HG02885 (cell line): ENCODE data around the gene ILDR2.

Experiments used
- ATAC-seq: cut with Tn5 transposase; IDR thresholded peaks from one replicate; pipeline ENCODE4 v1.9.1; 2021; ENCODE audit warnings: mild to moderate bottlenecking; ENCODE audit not compliant: unreplicated experiment, poor library complexity

The ILDR2 gene, protein sequence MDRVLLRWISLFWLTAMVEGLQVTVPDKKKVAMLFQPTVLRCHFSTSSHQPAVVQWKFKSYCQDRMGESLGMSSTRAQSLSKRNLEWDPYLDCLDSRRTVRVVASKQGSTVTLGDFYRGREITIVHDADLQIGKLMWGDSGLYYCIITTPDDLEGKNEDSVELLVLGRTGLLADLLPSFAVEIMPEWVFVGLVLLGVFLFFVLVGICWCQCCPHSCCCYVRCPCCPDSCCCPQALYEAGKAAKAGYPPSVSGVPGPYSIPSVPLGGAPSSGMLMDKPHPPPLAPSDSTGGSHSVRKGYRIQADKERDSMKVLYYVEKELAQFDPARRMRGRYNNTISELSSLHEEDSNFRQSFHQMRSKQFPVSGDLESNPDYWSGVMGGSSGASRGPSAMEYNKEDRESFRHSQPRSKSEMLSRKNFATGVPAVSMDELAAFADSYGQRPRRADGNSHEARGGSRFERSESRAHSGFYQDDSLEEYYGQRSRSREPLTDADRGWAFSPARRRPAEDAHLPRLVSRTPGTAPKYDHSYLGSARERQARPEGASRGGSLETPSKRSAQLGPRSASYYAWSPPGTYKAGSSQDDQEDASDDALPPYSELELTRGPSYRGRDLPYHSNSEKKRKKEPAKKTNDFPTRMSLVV

DNA sequence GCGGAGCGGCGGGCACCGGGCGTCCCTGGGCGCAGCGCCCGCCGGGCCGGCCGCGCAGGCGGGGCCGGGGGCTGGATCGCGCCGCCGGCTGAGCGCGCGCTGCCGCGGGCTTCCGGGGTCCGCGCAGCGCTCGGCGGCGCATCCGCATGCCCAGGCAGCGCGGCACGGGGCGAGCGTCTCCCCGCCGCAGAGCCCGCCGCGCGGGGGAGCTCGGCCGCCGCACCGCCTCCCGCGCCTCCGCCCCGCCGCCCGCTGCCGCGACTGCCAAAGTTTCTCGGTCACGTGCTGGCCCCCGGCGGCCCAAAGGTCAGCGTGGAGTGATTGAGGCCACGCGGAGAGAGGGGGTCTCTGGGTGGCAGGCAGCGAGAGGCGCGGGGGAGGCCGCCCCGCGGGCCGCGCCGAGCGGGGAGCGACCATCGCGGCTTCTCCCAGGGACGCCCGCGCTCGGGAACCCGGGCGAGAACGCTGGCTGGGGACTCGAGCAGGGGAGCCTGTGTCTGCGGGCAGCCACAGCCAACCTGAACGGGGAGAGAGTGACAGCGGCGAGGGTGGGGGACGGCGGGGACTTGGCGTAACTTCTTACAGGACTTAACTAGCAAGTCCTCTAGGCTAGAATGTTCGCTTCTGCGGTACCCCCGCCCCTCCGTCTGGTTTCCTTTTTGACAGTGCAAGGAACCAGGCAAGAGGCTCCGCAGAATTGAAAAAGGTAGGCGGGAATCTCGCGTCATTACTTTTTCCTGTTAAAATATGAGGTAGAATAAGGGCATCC lies at the start of gene ILDR2:
ILDR2 (minus strand) TSS at position 180 of the 769 bp plus-strand sequence. CDS start 272 bp downstream, outside the sequence.
- ATAC-seq: peak; percentile 65

DNA sequence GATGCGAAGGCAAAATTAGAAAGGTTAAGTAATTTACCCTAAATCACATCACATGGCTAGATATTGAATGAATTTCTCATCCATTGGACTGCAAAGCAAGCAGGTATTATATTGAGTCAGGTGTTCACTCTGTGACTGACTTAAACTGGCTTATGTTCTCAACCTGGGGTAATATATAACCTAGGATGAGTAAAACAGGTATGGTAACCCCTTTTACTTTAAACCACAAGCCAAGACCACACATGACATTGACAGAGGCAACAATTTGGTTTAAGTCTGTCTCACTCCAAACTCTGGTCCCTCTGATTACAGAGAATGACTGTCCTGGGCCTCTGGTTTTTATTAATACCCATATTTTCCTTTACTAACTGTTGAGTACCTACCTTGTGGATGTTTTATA lies 47.0 kb upstream of the ILDR2 start:
- no peak for ATAC-seq

DNA sequence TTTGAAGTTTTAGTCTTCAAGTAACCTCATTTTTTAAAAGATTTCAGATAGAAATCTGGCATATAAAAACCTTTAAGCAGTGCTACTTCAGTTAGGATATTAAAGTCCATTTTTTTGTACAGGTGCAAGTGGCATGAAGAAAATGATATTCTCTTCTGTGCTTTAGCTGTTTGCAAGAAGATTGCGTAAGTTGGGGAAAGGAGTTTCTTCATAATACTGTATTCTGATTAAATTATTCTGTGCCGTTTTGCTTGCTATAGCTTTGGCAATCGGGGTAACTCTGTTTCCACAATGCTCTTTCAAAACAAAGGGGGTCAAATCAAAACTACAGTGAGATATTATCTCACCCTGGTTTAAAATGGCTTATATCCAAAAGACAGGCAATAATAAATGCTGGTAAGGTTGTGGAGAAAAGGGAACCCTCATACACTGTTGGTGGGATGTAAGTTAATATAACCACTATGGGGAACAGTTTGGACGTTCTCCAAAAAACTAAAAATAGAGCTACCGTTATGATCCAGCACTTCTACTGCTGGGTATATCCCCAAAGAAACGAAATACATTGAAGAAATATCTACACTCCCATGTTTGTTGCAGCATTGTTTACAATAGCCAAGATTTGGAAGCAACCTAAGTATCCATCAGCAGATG lies 40.9 kb upstream of the ILDR2 start:
- no peak for ATAC-seq

DNA sequence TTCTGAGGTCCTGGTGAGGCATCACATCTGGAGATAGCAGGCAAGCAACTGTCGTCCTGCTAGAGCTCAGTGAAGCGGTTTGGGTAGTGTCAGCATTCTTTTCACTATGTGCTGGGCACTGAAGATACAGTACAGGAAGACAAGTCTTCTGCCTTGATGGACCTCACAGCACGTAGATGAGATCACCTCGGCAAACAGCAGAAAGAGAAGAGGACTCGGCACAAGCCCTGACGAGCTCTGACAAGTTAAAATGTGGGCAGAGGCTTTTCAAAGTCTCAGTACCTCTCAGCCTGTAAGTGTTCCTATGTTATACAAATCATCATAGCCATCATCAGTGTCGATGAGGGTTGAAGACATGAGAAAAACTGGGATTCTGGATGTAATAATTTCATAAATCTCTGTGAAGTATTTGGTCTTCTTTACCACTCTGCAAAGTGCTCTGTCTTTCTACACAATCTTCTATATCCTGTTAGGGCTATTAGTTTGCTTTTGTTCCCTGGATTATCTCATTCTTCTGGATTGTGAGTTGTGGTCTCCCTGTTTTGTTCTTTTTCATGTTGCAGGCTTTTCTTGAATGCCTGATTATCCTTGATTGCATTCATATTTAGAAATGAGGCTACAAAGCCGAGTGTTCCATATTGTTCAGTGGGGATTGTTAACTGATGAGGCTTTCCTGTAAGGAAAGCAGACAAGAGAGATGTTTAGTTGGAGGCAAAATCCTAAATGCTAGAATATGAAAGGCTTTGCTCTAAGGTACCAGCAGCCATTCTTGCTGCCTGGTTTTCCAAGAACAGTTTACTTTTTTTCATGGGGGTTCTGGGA lies 38.0 kb upstream of the ILDR2 start:
- ATAC-seq: no peak

DNA sequence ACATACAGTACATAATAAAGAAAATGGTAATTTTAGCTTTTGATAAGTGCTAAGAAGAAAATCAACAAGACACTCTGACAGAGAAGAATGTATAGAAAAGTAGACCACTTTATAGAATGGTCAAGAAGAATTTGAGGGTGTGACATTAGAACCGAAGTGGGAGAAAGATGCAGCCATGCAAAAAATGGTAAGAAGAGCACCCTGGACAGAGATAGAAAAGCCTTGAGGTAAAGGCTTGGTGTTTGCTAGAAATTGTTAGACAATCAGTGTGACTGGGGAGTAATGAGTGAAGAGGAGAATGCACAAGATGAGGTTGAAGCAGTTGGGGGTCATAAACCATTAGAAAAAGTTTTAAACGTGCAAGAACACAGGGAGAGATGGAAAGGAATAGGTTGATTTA lies 37.2 kb upstream of the ILDR2 start:
- no peak for ATAC-seq

DNA sequence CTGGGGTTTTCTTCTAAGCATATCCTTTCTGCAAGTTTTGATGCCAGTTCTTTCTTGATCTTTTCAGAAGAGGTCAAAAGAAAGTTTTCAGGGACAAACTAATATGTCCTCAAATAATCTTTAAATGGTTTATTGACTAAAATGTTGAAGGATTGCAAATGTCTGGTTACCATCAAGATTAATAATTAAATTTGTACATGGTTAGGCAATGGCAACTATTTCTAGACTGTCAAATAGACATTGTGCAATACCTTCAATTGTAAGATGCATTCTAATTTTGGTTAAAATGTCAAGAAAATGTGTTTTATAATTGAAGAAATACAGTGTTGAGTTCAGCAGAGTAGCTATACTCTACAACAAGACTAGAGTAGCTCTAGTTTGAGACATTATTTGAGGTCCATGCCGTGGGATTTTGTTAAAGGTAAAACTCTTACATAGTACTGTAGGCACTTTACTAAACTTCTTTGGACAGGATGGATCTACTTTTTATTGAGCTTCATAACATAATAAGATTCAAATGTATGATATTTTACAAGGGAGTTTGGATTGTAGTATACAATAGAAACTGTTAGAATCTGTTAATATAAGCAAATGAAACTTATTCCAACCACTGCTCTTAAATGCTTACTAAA lies 36.3 kb upstream of the ILDR2 start:
- no peak for ATAC-seq

DNA sequence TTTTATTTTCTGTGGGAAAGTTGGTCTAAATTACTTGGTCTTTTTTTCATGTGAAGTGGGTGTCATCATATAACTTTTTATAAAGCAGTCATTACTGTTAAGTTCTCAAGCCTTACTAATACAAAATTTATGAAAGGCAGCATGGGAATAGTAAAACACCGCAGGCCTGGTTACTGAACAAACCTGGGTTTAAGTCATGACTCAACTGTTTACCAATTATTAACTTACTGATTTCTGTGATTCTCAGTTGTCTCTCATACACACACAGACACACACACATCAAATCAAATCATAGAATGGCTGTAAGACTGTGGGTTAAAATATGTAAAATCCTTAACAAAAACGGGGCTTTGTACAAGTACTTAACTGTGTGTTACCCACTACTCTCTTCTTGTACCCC lies 28.4 kb upstream of the ILDR2 start:
- no peak for ATAC-seq

DNA sequence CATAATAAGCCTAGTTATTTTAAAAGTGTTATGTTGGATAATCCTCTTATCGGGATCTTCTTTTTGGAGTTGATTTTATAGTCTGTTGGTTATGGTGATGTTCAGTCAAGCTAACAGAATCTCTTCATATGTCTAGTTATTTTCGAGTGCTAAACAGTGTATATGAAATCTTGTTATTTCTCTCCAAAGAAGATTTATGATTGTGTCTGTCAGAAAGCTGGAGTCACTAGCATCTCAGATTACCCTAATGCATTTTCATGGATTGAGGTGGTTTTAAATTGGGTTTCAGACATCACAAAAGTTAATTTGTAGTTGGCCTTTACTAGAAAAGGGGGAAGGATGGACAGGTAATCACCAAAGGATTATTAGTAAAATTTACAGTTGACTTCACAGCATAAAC lies 27.0 kb upstream of the ILDR2 start:
- no peak for ATAC-seq

DNA sequence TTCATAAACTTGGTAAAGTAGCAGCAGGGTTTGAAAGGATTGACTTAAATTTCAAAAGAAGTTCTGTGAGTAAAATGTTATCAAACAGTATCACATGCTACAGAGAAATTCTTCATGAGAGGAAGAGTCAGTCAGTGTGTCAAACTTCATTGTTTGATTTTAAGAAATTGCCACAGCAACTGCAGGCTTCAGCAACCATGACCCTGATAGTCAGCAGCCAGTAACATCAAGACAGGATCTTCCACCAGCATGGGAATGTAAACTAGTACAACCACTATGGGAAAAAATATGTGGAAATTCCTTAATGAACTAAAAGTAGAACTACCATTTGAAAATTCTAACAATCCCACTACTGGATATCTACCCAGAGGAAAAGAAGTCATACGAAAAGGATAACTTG lies 25.2 kb upstream of the ILDR2 start:
- no peak for ATAC-seq

DNA sequence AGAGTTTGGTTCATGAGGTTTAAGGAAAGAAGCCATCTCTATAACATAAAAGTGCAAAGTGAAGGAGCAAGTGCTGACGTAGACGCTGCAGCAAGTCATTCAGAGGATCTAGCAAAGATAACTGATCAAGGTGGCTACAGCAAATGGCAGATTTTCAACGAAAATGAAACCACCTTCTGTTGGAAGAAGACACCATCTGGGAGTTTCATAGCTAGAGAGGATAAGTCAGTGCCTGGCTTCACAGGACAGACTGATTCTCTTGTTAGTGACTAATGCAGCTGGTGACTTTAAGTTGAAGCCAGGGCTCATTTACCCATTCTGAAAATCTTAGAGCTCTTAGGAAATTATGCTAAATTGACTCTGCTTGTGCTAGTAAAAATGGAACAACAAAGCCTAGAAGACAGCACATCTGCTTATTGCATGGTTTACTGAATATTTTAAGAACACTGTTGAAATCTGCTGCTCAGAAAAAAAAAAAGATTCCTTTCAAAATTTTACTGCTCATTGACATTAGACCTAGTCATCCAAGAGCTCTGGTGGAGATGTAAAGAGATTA lies 24.2 kb upstream of the ILDR2 start:
- no peak for ATAC-seq

DNA sequence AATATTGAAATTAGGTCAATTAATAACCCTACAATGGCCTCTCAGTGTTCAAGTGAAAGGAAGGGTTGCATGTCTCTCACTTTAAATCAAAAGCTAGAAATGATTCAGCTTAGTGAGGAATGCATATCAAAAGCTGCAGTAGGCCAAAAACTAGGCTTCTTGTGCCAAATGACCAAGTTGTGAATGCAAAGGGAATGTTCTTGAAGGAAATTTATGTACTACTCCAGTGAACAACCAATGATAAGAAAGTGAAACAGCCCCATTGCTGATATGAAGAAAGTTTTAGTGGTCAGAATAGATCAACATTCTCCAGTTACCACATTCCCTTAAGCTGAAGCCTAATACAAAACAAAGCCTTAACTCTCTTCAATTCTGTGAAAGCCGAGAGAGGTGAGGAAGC lies 23.7 kb upstream of the ILDR2 start:
- no peak for ATAC-seq

DNA sequence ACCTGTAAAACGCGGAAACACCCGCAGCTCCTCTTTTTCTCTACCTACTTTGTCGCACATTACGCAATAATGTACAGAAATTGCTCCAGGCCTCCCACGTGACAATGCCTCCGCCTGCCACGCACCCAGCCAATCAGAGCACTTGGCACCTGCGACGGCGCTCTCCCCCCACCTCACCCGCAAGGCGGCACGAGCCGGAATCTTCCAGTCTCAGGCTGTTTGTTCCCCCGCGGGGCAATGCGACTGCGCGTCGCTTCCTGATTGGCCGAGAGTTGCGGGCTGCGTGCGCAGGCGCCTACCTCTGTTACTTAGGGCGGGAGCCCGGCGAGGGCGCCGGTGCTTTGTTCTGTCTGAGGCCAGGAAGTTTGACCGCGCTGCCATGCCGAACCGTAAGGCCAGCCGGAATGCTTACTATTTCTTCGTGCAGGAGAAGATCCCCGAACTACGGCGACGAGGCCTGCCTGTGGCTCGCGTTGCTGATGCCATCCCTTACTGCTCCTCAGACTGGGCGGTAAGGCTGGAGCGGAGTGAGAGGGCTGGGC lies 13.7 kb upstream of the ILDR2 start, which contains the start of gene MAEL:
MAEL (plus strand) TSS at position 307 of the 542 bp plus-strand sequence; CDS start at position 380, 73 bp downstream.
- ATAC-seq: no peak

DNA sequence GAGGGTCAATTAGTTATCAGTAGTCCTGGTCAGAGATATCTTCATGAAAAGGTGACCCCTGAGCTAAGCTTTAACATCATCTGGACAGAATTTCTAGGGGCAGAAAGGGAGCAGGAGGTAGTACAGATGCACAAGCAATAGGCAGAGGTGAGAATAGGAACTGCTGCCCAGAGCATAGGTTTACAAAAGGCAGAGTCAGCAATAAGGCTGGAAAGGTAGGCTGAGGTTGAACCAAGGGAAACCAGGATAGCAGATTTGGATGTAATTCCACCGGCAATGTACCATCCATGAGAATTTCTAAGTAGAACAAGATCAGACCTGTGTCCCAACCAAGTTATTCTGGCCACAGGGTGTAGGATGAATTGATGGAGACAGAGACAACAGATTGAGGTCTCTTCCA lies 6.2 kb upstream of the ILDR2 start:
- no peak for ATAC-seq

DNA sequence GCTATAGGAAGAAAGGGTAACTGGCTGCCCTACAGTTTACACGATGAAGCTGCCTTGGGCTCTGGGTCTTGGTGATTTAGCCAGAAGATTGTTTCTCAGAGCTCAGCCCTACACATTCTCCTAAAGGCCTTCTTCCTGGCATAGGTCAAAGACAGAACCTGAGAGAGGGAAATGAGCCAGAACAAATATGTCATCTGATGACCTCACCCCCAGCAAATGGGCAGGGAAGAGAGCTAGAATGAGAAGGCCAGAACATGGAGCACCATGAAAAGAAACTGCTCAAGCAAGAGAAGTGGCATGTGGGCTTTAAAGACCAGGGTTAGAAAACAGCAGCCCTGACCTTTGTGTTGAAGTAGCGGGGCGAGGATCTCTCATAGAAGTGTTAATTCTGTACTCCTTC lies 5.5 kb upstream of the ILDR2 start:
- no peak for ATAC-seq

DNA sequence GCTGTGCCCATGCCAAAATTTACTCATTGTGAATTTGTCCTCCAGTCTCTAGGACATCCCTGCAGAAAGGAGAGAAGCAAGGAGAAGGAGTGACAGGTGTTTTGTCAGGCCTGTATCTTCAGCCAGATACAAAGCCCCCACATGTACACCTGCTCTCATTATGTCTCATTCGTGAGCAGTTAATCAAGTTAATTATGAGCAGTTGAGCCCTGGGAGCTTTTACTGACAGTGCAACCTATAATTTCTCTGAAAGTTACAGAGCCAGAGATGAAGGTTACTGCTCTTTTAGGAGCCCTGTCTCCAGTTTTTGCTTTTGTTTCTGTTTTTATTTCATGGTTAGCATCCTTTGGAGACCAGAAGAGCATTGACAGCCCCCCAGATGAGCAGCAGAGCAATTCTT lies 5.0 kb upstream of the ILDR2 start:
- ATAC-seq: no peak

DNA sequence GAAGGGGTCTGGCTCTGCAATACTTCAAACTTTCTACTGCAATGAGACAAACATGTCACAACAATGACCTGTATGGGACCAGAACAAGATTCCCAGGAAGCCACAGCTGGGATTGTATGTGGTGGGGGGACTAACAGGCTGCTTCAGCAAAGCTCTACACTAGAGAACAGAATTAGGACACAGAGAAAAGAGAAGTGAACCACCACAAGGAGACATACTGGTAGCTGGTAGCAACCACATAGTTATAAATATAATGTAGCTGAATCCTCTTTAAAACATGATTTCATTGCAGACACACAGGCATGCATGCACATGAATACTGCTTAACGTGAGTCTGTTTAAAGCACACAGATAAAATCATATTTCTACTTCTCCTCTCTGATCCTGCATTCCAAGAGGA lies 3.5 kb upstream of the ILDR2 start:
- peak; percentile 59 for ATAC-seq

DNA sequence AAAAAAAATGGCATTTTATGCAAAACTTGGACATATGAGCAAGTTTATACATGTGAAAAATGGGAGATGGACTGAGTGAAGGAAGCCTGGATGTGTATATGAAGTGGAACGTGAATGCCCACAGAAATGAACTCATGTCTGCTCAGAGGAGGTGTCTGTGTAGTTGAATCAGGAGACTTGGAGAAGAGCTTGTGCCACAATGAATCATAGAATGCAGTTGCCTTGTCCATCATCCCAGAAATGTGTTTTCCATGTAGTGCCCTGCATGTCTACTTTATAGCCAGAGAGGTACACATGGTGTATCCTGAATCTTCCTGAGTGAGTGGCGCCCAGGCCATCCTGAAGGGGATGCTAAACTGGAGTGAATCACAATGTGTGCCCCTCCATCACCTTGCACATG lies 2.6 kb upstream of the ILDR2 start:
- no peak for ATAC-seq

DNA sequence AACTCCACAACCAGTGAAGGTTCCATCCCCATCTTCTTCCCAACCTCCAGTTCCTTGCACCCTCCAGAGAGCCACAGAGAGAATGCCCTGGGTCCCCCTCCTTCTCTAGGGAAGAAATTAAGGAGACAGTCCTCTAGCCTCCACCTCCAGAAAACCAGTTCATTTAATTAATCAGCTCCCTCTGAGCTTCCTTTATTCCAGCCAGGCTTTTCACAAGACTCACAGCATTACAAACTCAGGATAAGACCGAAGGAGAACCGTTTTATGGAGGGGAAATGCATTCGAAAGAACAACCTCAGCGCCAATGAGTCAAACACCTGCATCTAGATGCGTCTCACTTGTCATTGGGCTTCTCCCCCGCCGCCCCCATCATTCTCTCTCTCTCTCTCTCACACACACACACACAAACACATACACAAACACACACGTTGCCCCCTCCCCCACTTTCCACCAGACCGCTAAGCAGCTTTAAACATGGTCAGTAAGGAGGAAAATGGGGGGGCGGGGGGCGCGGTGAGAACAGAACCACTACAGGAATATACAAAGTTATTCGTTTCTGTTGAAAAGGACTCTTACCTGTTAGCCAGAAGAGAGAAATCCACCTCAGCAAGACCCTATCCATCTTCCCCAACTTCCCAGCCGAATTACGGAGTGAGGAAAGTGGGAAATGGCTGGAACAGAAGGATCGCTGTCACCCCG lies 544 bp downstream of the ILDR2 start:
- no peak for ATAC-seq
